ENCODE data around the gene ZDHHC19.

ZDHHC19 gene

DNA sequence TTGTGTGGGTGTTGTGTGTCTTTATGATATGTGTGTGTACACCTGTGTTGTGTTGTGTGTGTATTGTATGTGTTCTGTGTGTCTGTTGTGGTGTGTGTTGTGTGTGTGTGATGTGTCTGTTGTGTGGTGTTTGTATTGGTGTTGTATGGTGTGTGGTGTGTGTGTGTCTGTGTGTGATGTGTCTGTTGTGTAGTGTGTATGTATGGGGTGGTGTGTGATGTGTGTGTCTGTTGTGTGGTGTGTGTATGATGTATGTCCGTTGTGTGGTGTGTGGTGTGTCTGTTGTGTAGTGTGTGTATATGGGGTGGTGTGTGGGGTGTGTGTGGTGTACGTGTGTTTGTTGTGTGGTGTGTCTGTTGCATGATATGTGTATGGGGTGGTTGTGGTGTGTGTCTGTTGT is 46.6 kb downstream of the ZDHHC19 start (continued):
- TF ChIP-seq, protein P1, sequence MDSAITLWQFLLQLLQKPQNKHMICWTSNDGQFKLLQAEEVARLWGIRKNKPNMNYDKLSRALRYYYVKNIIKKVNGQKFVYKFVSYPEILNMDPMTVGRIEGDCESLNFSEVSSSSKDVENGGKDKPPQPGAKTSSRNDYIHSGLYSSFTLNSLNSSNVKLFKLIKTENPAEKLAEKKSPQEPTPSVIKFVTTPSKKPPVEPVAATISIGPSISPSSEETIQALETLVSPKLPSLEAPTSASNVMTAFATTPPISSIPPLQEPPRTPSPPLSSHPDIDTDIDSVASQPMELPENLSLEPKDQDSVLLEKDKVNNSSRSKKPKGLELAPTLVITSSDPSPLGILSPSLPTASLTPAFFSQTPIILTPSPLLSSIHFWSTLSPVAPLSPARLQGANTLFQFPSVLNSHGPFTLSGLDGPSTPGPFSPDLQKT (IDR thresholded peaks at IDR 0.05; ENCODE audit: borderline replicate concordance, low read depth, low read length): no peak
- TF ChIP-seq RBAK (tag by site-specific recombination; IDR thresholded peaks at IDR 0.05) (no peak), ZFHX2 (tag by site-specific recombination; conservative IDR thresholded peaks at IDR 0.05) (peak; percentile 41), REPIN1 (tag by site-specific recombination; IDR thresholded peaks at IDR 0.05; ENCODE audit: low read depth) (no peak), ZNF596 (tag by site-specific recombination; IDR thresholded peaks at IDR 0.05) (no peak), MZF1 (tag by site-specific recombination; IDR thresholded peaks at IDR 0.05; ENCODE audit: borderline replicate concordance) (no peak), ZNF112 (tag by site-specific recombination; IDR thresholded peaks at IDR 0.05) (no peak), ZNF701 (tag by site-specific recombination; IDR thresholded peaks at IDR 0.05) (no peak), ZNF473 (tag by site-specific recombination; IDR thresholded peaks at IDR 0.05) (peak; percentile 8; the same call in 1 of the 2 replicates), OVOL3 (tag by site-specific recombination; IDR thresholded peaks at IDR 0.05) (no peak), SALL2 (tag by site-specific recombination; IDR thresholded peaks at IDR 0.05; ENCODE audit: borderline replicate concordance) (no peak), ZNF354C (tag by site-specific recombination; IDR thresholded peaks at IDR 0.05; ENCODE audit: borderline replicate concordance, low read depth) (no peak), ZNF610 (tag by site-specific recombination; IDR thresholded peaks at IDR 0.05; ENCODE audit: borderline replicate concordance) (no peak), GLI2 (tag by site-specific recombination; IDR thresholded peaks at IDR 0.05; ENCODE audit: borderline replicate concordance, low read depth) (no peak)
- TF ChIP-seq, protein P2, sequence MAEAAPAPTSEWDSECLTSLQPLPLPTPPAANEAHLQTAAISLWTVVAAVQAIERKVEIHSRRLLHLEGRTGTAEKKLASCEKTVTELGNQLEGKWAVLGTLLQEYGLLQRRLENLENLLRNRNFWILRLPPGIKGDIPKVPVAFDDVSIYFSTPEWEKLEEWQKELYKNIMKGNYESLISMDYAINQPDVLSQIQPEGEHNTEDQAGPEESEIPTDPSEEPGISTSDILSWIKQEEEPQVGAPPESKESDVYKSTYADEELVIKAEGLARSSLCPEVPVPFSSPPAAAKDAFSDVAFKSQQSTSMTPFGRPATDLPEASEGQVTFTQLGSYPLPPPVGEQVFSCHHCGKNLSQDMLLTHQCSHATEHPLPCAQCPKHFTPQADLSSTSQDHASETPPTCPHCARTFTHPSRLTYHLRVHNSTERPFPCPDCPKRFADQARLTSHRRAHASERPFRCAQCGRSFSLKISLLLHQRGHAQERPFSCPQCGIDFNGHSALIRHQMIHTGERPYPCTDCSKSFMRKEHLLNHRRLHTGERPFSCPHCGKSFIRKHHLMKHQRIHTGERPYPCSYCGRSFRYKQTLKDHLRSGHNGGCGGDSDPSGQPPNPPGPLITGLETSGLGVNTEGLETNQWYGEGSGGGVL (tag by site-specific recombination; IDR thresholded peaks at IDR 0.05): no peak
- TF ChIP-seq, protein P3, sequence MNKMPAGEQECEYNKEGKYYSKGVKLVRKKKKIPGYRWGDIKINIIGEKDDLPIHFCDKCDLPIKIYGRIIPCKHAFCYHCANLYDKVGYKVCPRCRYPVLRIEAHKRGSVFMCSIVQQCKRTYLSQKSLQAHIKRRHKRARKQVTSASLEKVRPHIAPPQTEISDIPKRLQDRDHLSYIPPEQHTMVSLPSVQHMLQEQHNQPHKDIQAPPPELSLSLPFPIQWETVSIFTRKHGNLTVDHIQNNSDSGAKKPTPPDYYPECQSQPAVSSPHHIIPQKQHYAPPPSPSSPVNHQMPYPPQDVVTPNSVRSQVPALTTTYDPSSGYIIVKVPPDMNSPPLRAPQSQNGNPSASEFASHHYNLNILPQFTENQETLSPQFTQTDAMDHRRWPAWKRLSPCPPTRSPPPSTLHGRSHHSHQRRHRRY (tag by site-specific recombination; IDR thresholded peaks at IDR 0.05): no peak
- TF ChIP-seq, protein P4, sequence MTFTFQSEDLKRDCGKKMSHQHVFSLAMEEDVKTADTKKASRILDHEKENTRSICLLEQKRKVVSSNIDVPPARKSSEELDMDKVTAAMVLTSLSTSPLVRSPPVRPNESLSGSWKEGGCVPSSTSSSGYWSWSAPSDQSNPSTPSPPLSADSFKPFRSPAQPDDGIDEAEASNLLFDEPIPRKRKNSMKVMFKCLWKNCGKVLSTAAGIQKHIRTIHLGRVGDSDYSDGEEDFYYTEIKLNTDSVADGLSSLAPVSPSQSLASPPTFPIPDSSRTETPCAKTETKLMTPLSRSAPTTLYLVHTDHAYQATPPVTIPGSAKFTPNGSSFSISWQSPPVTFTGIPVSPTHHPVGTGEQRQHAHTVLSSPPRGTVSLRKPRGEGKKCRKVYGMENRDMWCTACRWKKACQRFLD (tag by site-specific recombination; IDR thresholded peaks at IDR 0.05): no peak
- TF ChIP-seq, protein P5, sequence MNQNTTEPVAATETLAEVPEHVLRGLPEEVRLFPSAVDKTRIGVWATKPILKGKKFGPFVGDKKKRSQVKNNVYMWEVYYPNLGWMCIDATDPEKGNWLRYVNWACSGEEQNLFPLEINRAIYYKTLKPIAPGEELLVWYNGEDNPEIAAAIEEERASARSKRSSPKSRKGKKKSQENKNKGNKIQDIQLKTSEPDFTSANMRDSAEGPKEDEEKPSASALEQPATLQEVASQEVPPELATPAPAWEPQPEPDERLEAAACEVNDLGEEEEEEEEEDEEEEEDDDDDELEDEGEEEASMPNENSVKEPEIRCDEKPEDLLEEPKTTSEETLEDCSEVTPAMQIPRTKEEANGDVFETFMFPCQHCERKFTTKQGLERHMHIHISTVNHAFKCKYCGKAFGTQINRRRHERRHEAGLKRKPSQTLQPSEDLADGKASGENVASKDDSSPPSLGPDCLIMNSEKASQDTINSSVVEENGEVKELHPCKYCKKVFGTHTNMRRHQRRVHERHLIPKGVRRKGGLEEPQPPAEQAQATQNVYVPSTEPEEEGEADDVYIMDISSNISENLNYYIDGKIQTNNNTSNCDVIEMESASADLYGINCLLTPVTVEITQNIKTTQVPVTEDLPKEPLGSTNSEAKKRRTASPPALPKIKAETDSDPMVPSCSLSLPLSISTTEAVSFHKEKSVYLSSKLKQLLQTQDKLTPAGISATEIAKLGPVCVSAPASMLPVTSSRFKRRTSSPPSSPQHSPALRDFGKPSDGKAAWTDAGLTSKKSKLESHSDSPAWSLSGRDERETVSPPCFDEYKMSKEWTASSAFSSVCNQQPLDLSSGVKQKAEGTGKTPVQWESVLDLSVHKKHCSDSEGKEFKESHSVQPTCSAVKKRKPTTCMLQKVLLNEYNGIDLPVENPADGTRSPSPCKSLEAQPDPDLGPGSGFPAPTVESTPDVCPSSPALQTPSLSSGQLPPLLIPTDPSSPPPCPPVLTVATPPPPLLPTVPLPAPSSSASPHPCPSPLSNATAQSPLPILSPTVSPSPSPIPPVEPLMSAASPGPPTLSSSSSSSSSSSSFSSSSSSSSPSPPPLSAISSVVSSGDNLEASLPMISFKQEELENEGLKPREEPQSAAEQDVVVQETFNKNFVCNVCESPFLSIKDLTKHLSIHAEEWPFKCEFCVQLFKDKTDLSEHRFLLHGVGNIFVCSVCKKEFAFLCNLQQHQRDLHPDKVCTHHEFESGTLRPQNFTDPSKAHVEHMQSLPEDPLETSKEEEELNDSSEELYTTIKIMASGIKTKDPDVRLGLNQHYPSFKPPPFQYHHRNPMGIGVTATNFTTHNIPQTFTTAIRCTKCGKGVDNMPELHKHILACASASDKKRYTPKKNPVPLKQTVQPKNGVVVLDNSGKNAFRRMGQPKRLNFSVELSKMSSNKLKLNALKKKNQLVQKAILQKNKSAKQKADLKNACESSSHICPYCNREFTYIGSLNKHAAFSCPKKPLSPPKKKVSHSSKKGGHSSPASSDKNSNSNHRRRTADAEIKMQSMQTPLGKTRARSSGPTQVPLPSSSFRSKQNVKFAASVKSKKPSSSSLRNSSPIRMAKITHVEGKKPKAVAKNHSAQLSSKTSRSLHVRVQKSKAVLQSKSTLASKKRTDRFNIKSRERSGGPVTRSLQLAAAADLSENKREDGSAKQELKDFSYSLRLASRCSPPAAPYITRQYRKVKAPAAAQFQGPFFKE (tag by site-specific recombination; IDR thresholded peaks at IDR 0.05; ENCODE audit: borderline replicate concordance): no peak
- TF ChIP-seq, protein P6, sequence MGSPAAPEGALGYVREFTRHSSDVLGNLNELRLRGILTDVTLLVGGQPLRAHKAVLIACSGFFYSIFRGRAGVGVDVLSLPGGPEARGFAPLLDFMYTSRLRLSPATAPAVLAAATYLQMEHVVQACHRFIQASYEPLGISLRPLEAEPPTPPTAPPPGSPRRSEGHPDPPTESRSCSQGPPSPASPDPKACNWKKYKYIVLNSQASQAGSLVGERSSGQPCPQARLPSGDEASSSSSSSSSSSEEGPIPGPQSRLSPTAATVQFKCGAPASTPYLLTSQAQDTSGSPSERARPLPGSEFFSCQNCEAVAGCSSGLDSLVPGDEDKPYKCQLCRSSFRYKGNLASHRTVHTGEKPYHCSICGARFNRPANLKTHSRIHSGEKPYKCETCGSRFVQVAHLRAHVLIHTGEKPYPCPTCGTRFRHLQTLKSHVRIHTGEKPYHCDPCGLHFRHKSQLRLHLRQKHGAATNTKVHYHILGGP (tag by site-specific recombination; IDR thresholded peaks at IDR 0.05): no peak

Measured in HEK293 (cell line).